H1 (cell line): ENCODE data around the gene FBN1. TPM values are rescaled to one million over a fixed set of nuclear protein-coding genes. Genes with fewer than 3 reads are reported as not detected.

Experiments
- POU5F1 ChIP-seq: IDR thresholded peaks from 2 replicates; pipeline ENCODE4 v1.6.1; 2011; ENCODE audit warnings: low read depth, mild to moderate bottlenecking, low read length, moderate library complexity
- RFX5 ChIP-seq: IDR thresholded peaks from 2 replicates; pipeline ENCODE4 v1.6.1; 2011; ENCODE audit warnings: low read depth, low read length, improper control_type of control experiment, borderline replicate concordance
- USF2 ChIP-seq: IDR thresholded peaks from 2 replicates; pipeline ENCODE4 v1.6.1; 2011; ENCODE audit warnings: low read length, improper control_type of control experiment
- polyA plus RNA-seq, 7 experiments: library from polyadenylated mRNA; depleted of rRNA in 3 of 7; stranded (reverse) in 5 of 7; unstranded in 2 of 7; fragments of >200 nt in 5 of 7; fragments of 200-250 nt in 2 of 7; gene quantifications; 1 replicate in 5 of 7; 2 replicates in 1 of 7; 4 replicates in 1 of 7; pipeline versions ENCODE4 v1.2.1 to v1.2.3, GENCODE V29; 2011 to 2013; ENCODE audit warnings: missing spikeins in 2 of 7, mixed read lengths in 2 of 7
- total RNA-seq: library from RNA; stranded (reverse); fragmentation: NEBNext Ultra II Directional; extraction: Animal tissue kit (Norgen Biotek cat#: 25700); gene quantifications from 2 replicates; pipeline ENCODE4 v1.2.1, GENCODE V29; 2021

Gene FBN1
- total and polyA plus RNA-seq, 2 of the 8 experiments (the other 6 are each of a cell fraction or from before 2014, with no cell fraction given): 3.0 to 4.0 TPM

GRCh38 chr15:48426941-48427340 lies 218.6 kb downstream of the FBN1 start (continued):
- TF ChIP-seq USF2: no peak
- TF ChIP-seq POU5F1: no peak
- no peak for TF ChIP-seq RFX5
